Erythroblast (primary cell): ENCODE data around the gene DPP3.

Experiments
- GATA1 ChIP-seq: IDR thresholded peaks from 2 replicates; pipeline ENCODE4 v1.6.1; 2011; ENCODE audit warnings: low read depth, mild to moderate bottlenecking, control low read depth, low read length, moderate library complexity
- POLR2A ChIP-seq: IDR thresholded peaks from 2 replicates; pipeline ENCODE4 v1.6.1; 2011; ENCODE audit warnings: mild to moderate bottlenecking, low read length

DNA sequence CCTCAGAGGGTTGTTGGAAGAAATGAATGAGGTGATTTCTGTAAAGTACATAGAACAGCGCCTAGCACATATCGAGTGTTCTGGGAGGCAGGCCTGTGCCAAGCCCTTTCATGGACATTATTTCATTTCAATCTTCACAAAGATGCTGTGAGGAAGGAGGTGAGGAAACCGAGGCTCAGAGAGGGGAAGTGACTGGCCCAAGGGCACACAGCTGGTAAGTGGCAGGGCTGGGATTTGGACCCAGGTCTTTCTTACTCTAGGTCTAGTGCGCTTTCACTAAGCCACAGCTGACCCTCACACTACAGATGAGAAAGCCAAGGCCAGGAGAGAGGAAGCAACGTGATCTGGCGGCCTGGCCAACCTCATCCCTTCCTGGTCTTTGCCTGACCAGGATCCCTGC, 11.5 kb upstream of the DPP3 start:
- no peak for TF ChIP-seq POLR2A
- TF ChIP-seq GATA1 = no peak
